ENCODE data around the gene NCAPD3.

- TF ChIP-seq EZH2 (IDR thresholded peaks at IDR 0.05; ENCODE audit: low read length, unreplicated experiment) (no peak), CTCF (conservative IDR thresholded peaks at IDR 0.05; ENCODE audit: low read depth, low read length) (no peak)
These were observed 59.0 kb downstream of the NCAPD3 start for GRCh38 chr11:134164490-134165370.

Measured in PC-3 (cell line).